Parathyroid adenoma (tissue), 2 donors: ENCODE data around the gene FGFR2.
A peak's percentile ranks its signal among the peaks of the same experiment; 100 is the strongest.
"Not testable (repeated sequence)": the region's sequence is repeated elsewhere in the genome, so short reads cannot be mapped to it uniquely, and the experiment has no call there.

Source experiments
- H2AFZ ChIP-seq: fragments of 300-600 bp; sonication (generic); one replicate; pipeline ENCODE4 v1.7.0; 2017; ENCODE audit warnings: antibody characterized with exemption, mild to moderate bottlenecking
- H3K27ac ChIP-seq: fragments of 300-600 bp; sonication (generic); one replicate; pipeline ENCODE4 v1.7.0; 2017
- H3K27me3 ChIP-seq: fragments of 300-600 bp; sonication (generic); one replicate; pipeline ENCODE4 v1.7.0; 2017; ENCODE audit warnings: low read length; ENCODE audit not compliant: control insufficient read depth, insufficient read depth
- H3K36me3 ChIP-seq: fragments of 300-600 bp; sonication (generic); one replicate; pipeline ENCODE4 v1.7.0; 2017; ENCODE audit warnings: low read length; ENCODE audit not compliant: control insufficient read depth, insufficient read depth
- H3K4me1 ChIP-seq: fragments of 300-600 bp; sonication (generic); one replicate; pipeline ENCODE4 v1.7.0; 2017; ENCODE audit warnings: control low read depth
- H3K4me2 ChIP-seq: fragments of 300-600 bp; sonication (generic); one replicate; pipeline ENCODE4 v1.7.0; 2017; ENCODE audit warnings: low read length
- H3K4me3 ChIP-seq: fragments of 300-600 bp; sonication (generic); one replicate; pipeline ENCODE4 v1.7.0; 2017; ENCODE audit warnings: low read depth, low read length
- H3K79me2 ChIP-seq: fragments of 300-600 bp; sonication (generic); one replicate; pipeline ENCODE4 v1.7.0; 2017; ENCODE audit warnings: control low read depth
- H3K9ac ChIP-seq: fragments of 300-600 bp; sonication (generic); one replicate; pipeline ENCODE4 v1.7.0; 2017; ENCODE audit warnings: mild to moderate bottlenecking
- H3K9me3 ChIP-seq: fragments of 300-600 bp; sonication (generic); one replicate; pipeline ENCODE4 v1.7.0; 2017; ENCODE audit warnings: low read length; ENCODE audit not compliant: control insufficient read depth
- TF ChIP-seq, protein P1 (sequence below): fragments of 300-600 bp; sonication (generic); IDR thresholded peaks from one replicate; pipeline ENCODE4 v1.7.0; 2017; ENCODE audit warnings: antibody characterized with exemption, mild to moderate bottlenecking
- donor health status: primary hyperparathyroidism.

The FGFR2 gene

DNA sequence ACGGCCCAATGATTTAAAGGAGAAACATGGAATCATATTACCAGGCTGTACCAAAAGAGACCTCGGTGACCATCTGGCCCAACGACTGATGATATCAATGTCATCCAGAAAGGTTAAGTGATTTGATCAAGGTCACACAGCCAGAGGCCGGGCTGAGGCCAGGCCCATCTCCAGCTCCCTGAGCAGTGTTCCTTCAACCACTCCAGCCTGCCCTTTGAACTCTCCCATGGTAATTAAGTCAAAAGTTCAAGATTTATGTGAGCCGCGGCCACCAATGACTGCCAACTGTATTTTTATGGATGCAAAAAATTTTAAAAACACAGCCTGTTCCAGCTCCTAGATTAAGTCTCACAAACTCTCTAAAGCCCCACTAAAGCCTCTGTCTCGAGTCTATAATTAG is 41.8 kb downstream of the FGFR2 start:
- no peaks in the 10 kb centered on the region for H3K36me3 ChIP-seq
- H3K9me3 ChIP-seq, result no peaks in the 10 kb centered on the region
- no peak overlapping the region for H3K27ac ChIP-seq
- H3K4me2 ChIP-seq, result peak overlapping the region; percentile 15
- TF ChIP-seq, protein P1, sequence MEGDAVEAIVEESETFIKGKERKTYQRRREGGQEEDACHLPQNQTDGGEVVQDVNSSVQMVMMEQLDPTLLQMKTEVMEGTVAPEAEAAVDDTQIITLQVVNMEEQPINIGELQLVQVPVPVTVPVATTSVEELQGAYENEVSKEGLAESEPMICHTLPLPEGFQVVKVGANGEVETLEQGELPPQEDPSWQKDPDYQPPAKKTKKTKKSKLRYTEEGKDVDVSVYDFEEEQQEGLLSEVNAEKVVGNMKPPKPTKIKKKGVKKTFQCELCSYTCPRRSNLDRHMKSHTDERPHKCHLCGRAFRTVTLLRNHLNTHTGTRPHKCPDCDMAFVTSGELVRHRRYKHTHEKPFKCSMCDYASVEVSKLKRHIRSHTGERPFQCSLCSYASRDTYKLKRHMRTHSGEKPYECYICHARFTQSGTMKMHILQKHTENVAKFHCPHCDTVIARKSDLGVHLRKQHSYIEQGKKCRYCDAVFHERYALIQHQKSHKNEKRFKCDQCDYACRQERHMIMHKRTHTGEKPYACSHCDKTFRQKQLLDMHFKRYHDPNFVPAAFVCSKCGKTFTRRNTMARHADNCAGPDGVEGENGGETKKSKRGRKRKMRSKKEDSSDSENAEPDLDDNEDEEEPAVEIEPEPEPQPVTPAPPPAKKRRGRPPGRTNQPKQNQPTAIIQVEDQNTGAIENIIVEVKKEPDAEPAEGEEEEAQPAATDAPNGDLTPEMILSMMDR, result no peak
- H3K9ac ChIP-seq, result no peak overlapping the region
- H3K27me3 ChIP-seq, result no peaks in the 10 kb centered on the region
- H3K4me3 ChIP-seq, result no peak overlapping the region
- no peaks in the 10 kb centered on the region for H3K79me2 ChIP-seq
- H3K4me1 ChIP-seq, result peaks cover 26% of the 10 kb centered on the region
- H2AFZ ChIP-seq, result peak overlapping the region; percentile 29

DNA sequence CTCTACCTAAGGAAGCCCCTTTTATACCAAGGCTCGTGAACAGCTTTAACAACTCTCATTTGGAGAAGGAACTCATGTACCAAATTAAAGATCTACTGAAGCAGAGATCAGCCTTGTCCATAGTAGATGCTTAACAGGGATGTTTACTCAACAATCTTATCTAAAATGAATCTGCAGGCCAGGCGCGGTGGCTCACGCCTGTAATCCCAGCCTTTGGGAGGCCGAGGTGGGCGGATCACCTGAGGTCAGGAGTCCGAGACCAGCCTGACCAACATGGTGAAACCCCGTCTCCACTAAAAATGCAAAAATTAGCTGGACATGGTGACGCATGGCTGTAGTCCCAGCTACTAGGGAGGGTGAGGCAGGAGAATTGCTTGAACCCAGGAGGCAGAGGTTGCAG is 43.3 kb downstream of the FGFR2 start:
- peaks cover 26% of the 10 kb centered on the region for H3K4me1 ChIP-seq
- H3K9ac ChIP-seq, result not testable (repeated sequence)

DNA sequence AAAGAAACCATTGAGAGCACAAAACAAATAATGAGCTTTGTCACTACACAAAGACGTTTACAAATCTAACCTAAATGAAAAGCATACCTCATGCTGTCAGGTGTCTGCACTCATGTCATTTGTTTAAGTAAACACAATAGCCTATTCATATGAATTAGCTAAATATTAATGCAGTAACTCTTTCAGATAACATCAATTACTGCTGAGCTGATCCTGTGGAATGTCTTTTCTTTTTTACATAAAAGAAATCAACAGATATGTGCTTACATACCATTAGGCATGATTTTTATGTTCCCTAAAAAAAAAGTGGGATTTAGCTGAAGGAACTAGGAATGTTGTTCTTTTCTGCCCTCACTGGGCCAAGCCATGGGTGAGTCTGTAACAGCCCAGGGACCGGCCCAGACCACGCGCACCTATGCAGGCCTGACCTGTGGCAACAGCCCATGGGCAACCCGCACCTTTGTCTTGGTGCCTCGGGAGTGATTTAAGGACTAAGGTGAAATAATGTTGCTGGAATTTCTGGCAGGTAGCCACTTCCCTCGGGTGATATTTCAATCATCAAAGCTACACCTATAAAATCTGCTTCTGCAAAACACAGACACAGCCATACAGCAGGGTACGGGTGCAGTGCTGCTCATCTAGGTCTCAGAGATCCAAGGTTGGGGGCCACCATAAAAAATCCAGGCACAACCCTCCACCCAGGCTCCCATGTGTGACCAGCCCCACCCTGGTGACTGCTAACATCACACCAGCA is 44.6 kb downstream of the FGFR2 start:
- H3K79me2 ChIP-seq, result no peaks in the 10 kb centered on the region
- H3K27ac ChIP-seq, result no peak overlapping the region
- no peaks in the 10 kb centered on the region for H3K27me3 ChIP-seq
- H3K36me3 ChIP-seq, result no peaks in the 10 kb centered on the region
- no peak overlapping the region for H2AFZ ChIP-seq
- no peaks in the 10 kb centered on the region for H3K9me3 ChIP-seq
- H3K4me2 ChIP-seq, result no peak overlapping the region
- H3K9ac ChIP-seq, result no peak overlapping the region
- no peak overlapping the region for H3K4me3 ChIP-seq
- TF ChIP-seq, protein P1, result no peak
- peaks cover 26% of the 10 kb centered on the region for H3K4me1 ChIP-seq

More for the DNA sequence above, 43.3 kb downstream of the FGFR2 start:
- H3K4me2 ChIP-seq, H3K4me3 ChIP-seq, H3K27ac ChIP-seq, H3K9me3 ChIP-seq, H3K79me2 ChIP-seq, H2AFZ ChIP-seq, H3K36me3 ChIP-seq, H3K27me3 ChIP-seq: not testable (repeated sequence)

DNA sequence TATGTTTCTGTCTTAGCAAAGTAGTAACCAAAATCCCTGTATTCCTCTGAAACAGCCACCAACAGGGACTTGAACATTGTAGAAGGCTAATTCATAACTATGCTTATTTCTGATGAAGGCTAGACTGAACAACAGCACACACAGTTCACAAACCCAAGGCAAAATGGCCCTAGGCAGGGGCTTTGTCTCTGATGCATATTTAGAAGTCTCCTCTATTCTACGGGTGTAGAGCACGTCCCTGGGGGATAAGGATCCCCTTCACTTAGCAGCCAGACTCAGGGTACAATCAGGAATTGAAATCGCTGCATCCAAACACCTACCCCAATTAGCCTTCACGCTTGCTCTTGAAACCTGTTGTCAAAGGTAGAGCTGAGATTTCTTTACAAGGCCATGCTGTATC is 45.5 kb downstream of the FGFR2 start:
- TF ChIP-seq, protein P1, result no peak
- no peak overlapping the region for H3K27ac ChIP-seq
- no peak overlapping the region for H3K4me3 ChIP-seq

DNA sequence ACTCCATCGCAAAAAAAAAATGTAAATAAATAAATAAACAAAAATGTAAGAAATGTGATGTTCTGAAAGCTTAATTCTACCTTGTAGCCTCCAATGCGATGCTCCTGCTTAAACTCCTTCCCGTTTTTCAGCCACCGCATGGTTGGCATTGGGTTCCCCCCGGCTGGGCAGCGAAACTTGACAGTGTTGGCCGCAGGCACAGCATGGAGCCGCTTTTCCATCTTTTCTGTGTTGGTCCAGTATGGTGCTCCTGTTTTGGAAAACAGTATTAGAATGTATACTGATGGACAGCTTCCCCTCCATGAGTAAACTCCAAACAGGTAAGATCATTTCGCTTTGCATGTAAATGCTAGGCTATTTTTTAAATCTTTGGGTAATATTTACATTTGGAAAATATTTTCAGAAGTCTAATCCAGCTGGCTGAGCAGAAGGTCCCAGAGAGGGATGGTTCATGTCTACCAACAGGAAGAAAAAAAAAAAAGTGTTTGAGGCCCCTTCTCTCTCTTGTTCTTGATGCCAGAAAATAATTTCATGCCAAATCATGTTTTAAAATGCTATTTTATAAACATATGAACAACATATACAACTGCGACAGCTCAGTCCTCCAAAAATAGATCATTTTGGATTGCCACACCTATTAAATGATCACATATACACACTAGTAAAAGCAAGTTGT is 46.9 kb downstream of the FGFR2 start:
- Histone ChIP-seq H3K27ac (no peak overlapping the region), H3K4me2 (no peak overlapping the region), H3K36me3 (no peaks in the 10 kb centered on the region), H3K9ac (no peak overlapping the region), H3K79me2 (no peaks in the 10 kb centered on the region), H3K4me3 (no peak overlapping the region), H2AFZ (no peak overlapping the region), H3K27me3 (no peaks in the 10 kb centered on the region), H3K4me1 (peaks cover 21% of the 10 kb centered on the region), H3K9me3 (no peaks in the 10 kb centered on the region)
- TF ChIP-seq, protein P1, result no peak

More for the DNA sequence above, 45.5 kb downstream of the FGFR2 start:
- H3K27me3 ChIP-seq, result no peaks in the 10 kb centered on the region
- no peaks in the 10 kb centered on the region for H3K79me2 ChIP-seq
- no peaks in the 10 kb centered on the region for H3K9me3 ChIP-seq
- no peak overlapping the region for H2AFZ ChIP-seq
- H3K4me1 ChIP-seq, result peaks cover 26% of the 10 kb centered on the region
- no peak overlapping the region for H3K4me2 ChIP-seq
- no peaks in the 10 kb centered on the region for H3K36me3 ChIP-seq
- no peak overlapping the region for H3K9ac ChIP-seq
